Kidney (tissue), 2 donors: ENCODE data around the gene TGM1. TPM values are rescaled to one million over a fixed set of nuclear protein-coding genes. Genes with fewer than 3 reads are reported as not detected.

Experiments used
- polyA plus RNA-seq: library from polyadenylated mRNA; stranded (reverse); fragments of 350-450 nt; fragmentation: Illumina TruSeq; extraction: RNeasy Lipid Tissue Mini Kit (QIAGEN cat#74804); gene quantifications from one replicate; pipeline ENCODE4 v1.2.3, GENCODE V29; 2014; ENCODE audit warnings: low read depth, low replicate concordance; ENCODE audit not compliant: insufficient read depth
- total RNA-seq: library from RNA; stranded (reverse); fragmentation: NEBNext Ultra II Directional; extraction: Animal tissue kit (Norgen Biotek cat#: 25700); gene quantifications from one replicate; pipeline ENCODE4 v1.2.1, GENCODE V29; 2021
- donor health status: DM: yes; HTN: yes; CAD: no.

Gene TGM1
- total and polyA plus RNA-seq, 2 donors from 2014 or later: 4.5 to 13.1 TPM

Other genes with a start within 250 kb of the TGM1 start
Only the 30 nearest of the 34 such genes appear.
- gene PCK2, start 168.9 kb downstream of the TGM1 start, total RNA-seq: 36.1 TPM
- 140 TPM for gene PCK2, start 168.9 kb downstream of the TGM1 start, polyA plus RNA-seq
- gene DCAF11, start 148.4 kb downstream of the TGM1 start, total RNA-seq: 81.1 TPM
- 69.4 TPM for gene DCAF11, start 148.4 kb downstream of the TGM1 start, polyA plus RNA-seq
- 4.9 TPM for gene NRL, start 148.2 kb downstream of the TGM1 start, total RNA-seq
- gene NRL, start 148.2 kb downstream of the TGM1 start, polyA plus RNA-seq: 5.5 TPM
- 1.3 TPM for gene FITM1, start 132.5 kb downstream of the TGM1 start, total RNA-seq
- gene FITM1, start 132.5 kb downstream of the TGM1 start, polyA plus RNA-seq: 1.2 TPM
- 244 TPM for gene PSME1, start 127.0 kb downstream of the TGM1 start, total RNA-seq
- 333 TPM for gene PSME1, start 127.0 kb downstream of the TGM1 start, polyA plus RNA-seq
- 22.1 TPM for gene EMC9, start 121.6 kb downstream of the TGM1 start, total RNA-seq
- 62.5 TPM for gene EMC9, start 121.6 kb downstream of the TGM1 start, polyA plus RNA-seq
- 148 TPM for gene PSME2, start 116.6 kb downstream of the TGM1 start, total RNA-seq
- 289 TPM for gene PSME2, start 116.6 kb downstream of the TGM1 start, polyA plus RNA-seq
- gene RNF31, start 115.7 kb downstream of the TGM1 start, total RNA-seq: 69.0 TPM
- 64.0 TPM for gene RNF31, start 115.7 kb downstream of the TGM1 start, polyA plus RNA-seq
- 141 TPM for gene IRF9, start 101.9 kb downstream of the TGM1 start, total RNA-seq
- gene IRF9, start 101.9 kb downstream of the TGM1 start, polyA plus RNA-seq: 88.9 TPM
- 39.9 TPM for gene REC8, start 91.1 kb downstream of the TGM1 start, total RNA-seq
- gene REC8, start 91.1 kb downstream of the TGM1 start, polyA plus RNA-seq: 51.4 TPM
- gene IPO4, start 74.4 kb downstream of the TGM1 start, total RNA-seq: 49.5 TPM
- 22.2 TPM for gene IPO4, start 74.4 kb downstream of the TGM1 start, polyA plus RNA-seq
- gene TM9SF1, start 67.7 kb downstream of the TGM1 start, total RNA-seq: 83.6 TPM
- gene TM9SF1, start 67.7 kb downstream of the TGM1 start, polyA plus RNA-seq: 41.1 TPM
- gene TSSK4, start 57.5 kb downstream of the TGM1 start, total RNA-seq: 0.38 TPM
- gene TSSK4, start 57.5 kb downstream of the TGM1 start, polyA plus RNA-seq: not detected
- gene CHMP4A, start 49.7 kb downstream of the TGM1 start, total RNA-seq: 65.1 TPM
- gene CHMP4A, start 49.7 kb downstream of the TGM1 start, polyA plus RNA-seq: 72.2 TPM
- gene MDP1, start 47.1 kb downstream of the TGM1 start, total RNA-seq: 22.8 TPM
- gene MDP1, start 47.1 kb downstream of the TGM1 start, polyA plus RNA-seq: 55.4 TPM
- 145 TPM for gene NEDD8, start 30.8 kb downstream of the TGM1 start, total RNA-seq
- gene NEDD8, start 30.8 kb downstream of the TGM1 start, polyA plus RNA-seq: 439 TPM
- gene GMPR2, start 30.2 kb downstream of the TGM1 start, total RNA-seq: 75.0 TPM
- 92.5 TPM for gene GMPR2, start 30.2 kb downstream of the TGM1 start, polyA plus RNA-seq
- 99.4 TPM for gene TINF2, start 20.6 kb downstream of the TGM1 start, total RNA-seq
- 57.0 TPM for gene TINF2, start 20.6 kb downstream of the TGM1 start, polyA plus RNA-seq
- 33.9 TPM for gene RABGGTA, start 8.4 kb upstream of the TGM1 start, total RNA-seq
- 25.8 TPM for gene RABGGTA, start 8.4 kb upstream of the TGM1 start, polyA plus RNA-seq
- gene DHRS1, start 36.6 kb upstream of the TGM1 start, total RNA-seq: 32.7 TPM
- 56.7 TPM for gene DHRS1, start 36.6 kb upstream of the TGM1 start, polyA plus RNA-seq
- 25.7 TPM for gene NOP9, start 36.7 kb upstream of the TGM1 start, total RNA-seq
- gene NOP9, start 36.7 kb upstream of the TGM1 start, polyA plus RNA-seq: 8.6 TPM
- 22.4 TPM for gene CIDEB, start 44.8 kb upstream of the TGM1 start, total RNA-seq
- gene CIDEB, start 44.8 kb upstream of the TGM1 start, polyA plus RNA-seq: 49.7 TPM
- 9.2 TPM for gene LTB4R2, start 47.0 kb upstream of the TGM1 start, total RNA-seq
- 0.67 TPM for gene LTB4R2, start 47.0 kb upstream of the TGM1 start, polyA plus RNA-seq
- gene LTB4R, start 48.3 kb upstream of the TGM1 start, total RNA-seq: 9.3 TPM
- 4.6 TPM for gene LTB4R, start 48.3 kb upstream of the TGM1 start, polyA plus RNA-seq
- 57.5 TPM for gene ADCY4, start 71.9 kb upstream of the TGM1 start, total RNA-seq
- gene ADCY4, start 71.9 kb upstream of the TGM1 start, polyA plus RNA-seq: 19.2 TPM
- 19.5 TPM for gene RIPK3, start 76.8 kb upstream of the TGM1 start, total RNA-seq
- gene RIPK3, start 76.8 kb upstream of the TGM1 start, polyA plus RNA-seq: 5.1 TPM
- gene NFATC4, start 105.0 kb upstream of the TGM1 start, total RNA-seq: 45.3 TPM
- gene NFATC4, start 105.0 kb upstream of the TGM1 start, polyA plus RNA-seq: 38.9 TPM
- 12.1 TPM for gene NYNRIN, start 135.8 kb upstream of the TGM1 start, total RNA-seq
- 4.4 TPM for gene NYNRIN, start 135.8 kb upstream of the TGM1 start, polyA plus RNA-seq
- gene CBLN3, start 166.5 kb upstream of the TGM1 start, total RNA-seq: 1.3 TPM
- gene CBLN3, start 166.5 kb upstream of the TGM1 start, polyA plus RNA-seq: 2.6 TPM
- 53.9 TPM for gene KHNYN, start 166.8 kb upstream of the TGM1 start, total RNA-seq
- 9.7 TPM for gene KHNYN, start 166.8 kb upstream of the TGM1 start, polyA plus RNA-seq